HepG2 (cell line): ENCODE results near the gene KRTAP9-7. TPM values are rescaled to one million over a fixed set of nuclear protein-coding genes. Genes with fewer than 3 reads are reported as not detected.

Source experiments
- ATAC-seq: fragments of 200-7000 bp; cut with Tn5 transposase; 3 replicates; pipeline ENCODE4 v1.9.1; 2020; ENCODE audit warnings: mild to moderate bottlenecking, moderate library complexity
- BruUV-seq: library from RNA; stranded (reverse); fragments of 400-500 nt; replicated peaks from 2 replicates; lab custom pipeline; 2021; lab: Mats Ljungman, UMichigan
- CTCF ChIA-PET: fragments of 300-600 bp; formaldehyde crosslinking; extraction: SDS; loops from one replicate; lab custom pipeline; 2021; ENCODE audit warnings: low total read pairs, inconsistent platforms, low intra/inter-chr PET ratio; lab: Yijun Ruan, JAX
- POLR2A ChIA-PET: fragments of 350-600 bp; sonication (Branson Sonifier 250); formaldehyde crosslinking; loops from one replicate; lab custom pipeline; 2020; ENCODE audit warnings: antibody characterized with exemption, inconsistent platforms; lab: Yijun Ruan, JAX
- DNase-seq: peaks from one replicate; pipeline ENCODE4 v3.0.0-alpha.2; 2015; ENCODE audit warnings: low spot score
- FAIRE-seq: peaks from 3 replicates; lab custom pipeline; 2011; peaks lifted over from hg19 to GRCh38; lab: Jason Lieb, UNC
- H2AFZ ChIP-seq: one replicate; pipeline ENCODE4 v1.6.1; 2011; ENCODE audit warnings: low read length, inconsistent platforms
- H3K27ac ChIP-seq: fragments of 300-600 bp; 3 replicates; pipeline ENCODE4 v1.8.0; 2011; ENCODE audit warnings: mixed run types, mild to moderate bottlenecking, mixed read lengths, low read length, inconsistent platforms; ENCODE audit not compliant: insufficient read depth; ENCODE audit errors: extremely low read length
- H3K27me3 ChIP-seq, 2 experiments: fragments of 200-600 bp in 1 of 2; 2 replicates in 1 of 2; 3 replicates in 1 of 2; pipeline versions ENCODE4 v1.6.0 to v1.8.0; 2011; ENCODE audit warnings: low read length in 2 of 2, mild to moderate bottlenecking in 2 of 2, moderate library complexity in 2 of 2, inconsistent platforms in 1 of 2; ENCODE audit not compliant: insufficient read depth in 2 of 2, control insufficient read depth in 1 of 2
- H3K36me3 ChIP-seq, 2 experiments: fragments of 200-600 bp in 1 of 2; replicated peaks in 1 of 2; 2 replicates in 1 of 2; 3 replicates in 1 of 2; pipeline versions ENCODE4 v1.5.1 to v1.8.0; 2011; ENCODE audit warnings: low read length in 2 of 2, inconsistent platforms in 1 of 2; ENCODE audit not compliant: insufficient read depth in 2 of 2, control insufficient read depth in 1 of 2
- H3K4me1 ChIP-seq: 2 replicates; pipeline ENCODE4 v1.5.1; 2012; ENCODE audit warnings: low read length, inconsistent platforms; ENCODE audit not compliant: insufficient read depth
- H3K4me2 ChIP-seq: 2 replicates; pipeline ENCODE4 v1.6.0; 2011; ENCODE audit warnings: low read depth, low read length, inconsistent platforms
- H3K4me3 ChIP-seq, 3 experiments: fragments of 200-600 bp in 1 of 3; sonication (generic), shearing (Covaris generic) in 1 of 3; replicated peaks in 1 of 3; 2 replicates each; pipeline ENCODE4 v1.5.1; 2011 to 2016; ENCODE audit warnings: low read length in 3 of 3, inconsistent platforms in 2 of 3, low read depth in 2 of 3, mild to moderate bottlenecking in 2 of 3, control low read depth in 1 of 3, mixed read lengths in 1 of 3; ENCODE audit not compliant: insufficient read depth in 1 of 3
- H3K79me2 ChIP-seq: one replicate; pipeline ENCODE4 v1.6.1; 2011; ENCODE audit warnings: low read length, inconsistent platforms; ENCODE audit not compliant: insufficient read depth
- H3K9ac ChIP-seq: 2 replicates; pipeline ENCODE4 v1.6.0; 2011; ENCODE audit warnings: mild to moderate bottlenecking, low read depth, low read length, inconsistent platforms; ENCODE audit not compliant: insufficient read depth
- H3K9me3 ChIP-seq: 2 replicates; pipeline ENCODE4 v1.5.1; 2012; ENCODE audit warnings: mild to moderate bottlenecking, low read length
- H4K20me1 ChIP-seq: 2 replicates; pipeline ENCODE4 v1.6.0; 2011; ENCODE audit warnings: inconsistent platforms, mild to moderate bottlenecking, low read length, moderate library complexity; ENCODE audit not compliant: insufficient read depth
- ARID3A ChIP-seq: IDR thresholded peaks from 2 replicates; pipeline ENCODE4 v1.6.1; 2012; ENCODE audit warnings: low read depth, low read length, improper control_type of control experiment
- ATF3 ChIP-seq: sonication (generic); formaldehyde crosslinking; IDR thresholded peaks from 2 replicates; pipeline ENCODE4 v1.4.0; 2020; ENCODE audit warnings: missing genetic modification reagents
- CEBPG ChIP-seq: IDR thresholded peaks from 2 replicates; pipeline ENCODE4 v1.6.1; 2016
- CTCF ChIP-seq: sonication (generic); formaldehyde crosslinking; IDR thresholded peaks from 2 replicates; pipeline ENCODE4 v1.5.0; 2020; ENCODE audit warnings: mild to moderate bottlenecking, missing genetic modification reagents, moderate library complexity
- GMEB2 ChIP-seq: IDR thresholded peaks from 2 replicates; pipeline ENCODE4 v1.6.1; 2016; ENCODE audit warnings: missing biosample characterization, missing genetic modification reagents, low read depth
- HDAC1 ChIP-seq: sonication (generic); formaldehyde crosslinking; IDR thresholded peaks from 2 replicates; pipeline ENCODE4 v1.5.1; 2020; ENCODE audit warnings: mild to moderate bottlenecking, missing genetic modification reagents
- MED8 ChIP-seq: sonication (generic); formaldehyde crosslinking; IDR thresholded peaks from 2 replicates; pipeline ENCODE4 v1.8.1; 2023; ENCODE audit warnings: mild to moderate bottlenecking, missing genetic modification reagents; ENCODE audit not compliant: insufficient replicate concordance
- NCOA2 ChIP-seq: sonication (generic); formaldehyde crosslinking; IDR thresholded peaks from 2 replicates; pipeline ENCODE4 v1.8.0; 2022; ENCODE audit warnings: inconsistent platforms
- NONO ChIP-seq, 2 experiments: fragments of 450-650 bp in 1 of 2; sonication (generic) in 1 of 2; formaldehyde crosslinking in 1 of 2; IDR thresholded peaks in 1 of 2; conservative IDR thresholded peaks in 1 of 2; 2 replicates each; pipeline versions ENCODE4 v1.6.1 to v1.8.0; 2017 to 2022; ENCODE audit warnings: mild to moderate bottlenecking in 1 of 2, missing genetic modification reagents in 1 of 2, moderate library complexity in 1 of 2
- PLSCR1 ChIP-seq: sonication (generic); formaldehyde crosslinking; IDR thresholded peaks from 2 replicates; pipeline ENCODE4 v1.5.0; 2020; ENCODE audit warnings: missing genetic modification reagents, mild to moderate bottlenecking, borderline replicate concordance
- RAD21 ChIP-seq: fragments of 450-650 bp; formaldehyde crosslinking; IDR thresholded peaks from 2 replicates; pipeline ENCODE4 v1.5.0; 2020; ENCODE audit warnings: mild to moderate bottlenecking
- SMAD3 ChIP-seq: sonication (generic); formaldehyde crosslinking; IDR thresholded peaks from 2 replicates; pipeline ENCODE4 v1.4.0; 2020; ENCODE audit warnings: missing genetic modification reagents
- ZNF773 ChIP-seq: sonication (generic); formaldehyde crosslinking; IDR thresholded peaks from 2 replicates; pipeline ENCODE4 v1.4.0; 2020; ENCODE audit warnings: missing genetic modification reagents, borderline replicate concordance
- ZNF781 ChIP-seq: sonication (generic); formaldehyde crosslinking; IDR thresholded peaks from 2 replicates; pipeline ENCODE4 v1.5.1; 2020; ENCODE audit warnings: borderline replicate concordance, mild to moderate bottlenecking, missing genetic modification reagents; ENCODE audit errors: not compliant biosample characterization
- WGBS: methylation state at CpG from one replicate; pipeline ENCODE4 v1.1.6; 2017; ENCODE audit warnings: low lambda C conversion rate; 5-methylcytosine and 5-hydroxymethylcytosine counted together
- in situ Hi-C: cut with HindIII; loops from 2 replicates; pipeline ENCODE4 v1.10.0; 2017; ENCODE audit warnings: low pct_unique_long_range_greater_than_20kb; ENCODE audit not compliant: extremely low pct_ligation_motif_present
- intact Hi-C: fragments of 100-400 bp; cut with micrococcal nuclease; formaldehyde crosslinking; loops from one replicate; pipeline ENCODE4 v1.10.0; 2022; ENCODE audit not compliant: unreplicated experiment
- polyA plus RNA-seq, 8 experiments: library from polyadenylated mRNA; depleted of rRNA in 3 of 8; stranded (reverse) in 7 of 8; unstranded in 1 of 8; fragments of >200 nt; fragmentation: Illumina TruSeq in 4 of 8; extraction: Trizol in 4 of 8; gene quantifications; 2 replicates each; pipeline versions ENCODE4 v1.2.1 to v1.2.3, GENCODE V29; 2011 to 2016; ENCODE audit warnings: low read depth in 4 of 8, missing spikeins in 1 of 8, mixed read lengths in 1 of 8; ENCODE audit not compliant: insufficient read depth in 1 of 8
- total RNA-seq, 5 experiments: library from RNA; depleted of rRNA; stranded (reverse); fragments of >200 nt; fragmentation: Illumina TruSeq; extraction: Trizol; gene quantifications; 2 replicates each; pipeline ENCODE4 v1.2.3, GENCODE V29; 2016; ENCODE audit warnings: low read depth in 1 of 5

Gene KRTAP9-7
- total and polyA plus RNA-seq, 2 of the 13 experiments (the other 11 are each of a cell fraction or from before 2014, with no cell fraction given) = not detected

GRCh38 chr17:41322094-41322902 lies 46.8 kb downstream of the KRTAP9-7 start:
- H3K4me2 ChIP-seq = no peak overlapping the region
- 18% methylated on average over 5 of the region's 5 CpGs for WGBS
- DNase-seq = peak; percentile 38
- no peak overlapping the region for H3K9ac ChIP-seq
- H3K4me3 ChIP-seq = no peak overlapping the region
- H3K4me1 ChIP-seq = no peaks in the 10 kb centered on the region
- H4K20me1 ChIP-seq = no peaks in the 10 kb centered on the region
- POLR2A ChIA-PET = no interaction called here
- peak; percentile 54; the same call in 2 of the 3 replicates for ATAC-seq
- H2AFZ ChIP-seq = no peak overlapping the region
- FAIRE-seq = peak; percentile 85
- H3K79me2 ChIP-seq = no peaks in the 10 kb centered on the region
- intact Hi-C loops (loop anchor here (1.0 to 5.0 kb wide), 2 partner anchors 413 to 465 kb away; no protein-coding TSS in a partner anchor), in situ Hi-C loops (loop anchor here (5.0 kb wide), 2 partner anchors 415 to 465 kb away; no protein-coding TSS in a partner anchor)
- H3K36me3 ChIP-seq = no peaks in the 10 kb centered on the region
- peaks cover 0 to 5% of the 10 kb centered on the region in 2 experiments; a peak in 1 of 5 replicates for H3K27me3 ChIP-seq
- BruUV-seq = no TSS peak
- no peak overlapping the region for H3K27ac ChIP-seq
- peaks cover 10% of the 10 kb centered on the region; the same call in 1 of the 2 replicates for H3K9me3 ChIP-seq
- CTCF ChIA-PET = interaction anchor here (0.6 to 2.4 kb wide), 3 partner anchors 413 to 519 kb away, joined by 3 to 16 read pairs (median 4); no protein-coding TSS in a partner anchor
- TF ChIP-seq SMAD3 (CRISPR knock-in tag) = 0 out of 2 replicates have a peak, but pooled peaks have one; percentile 13
- TF ChIP-seq CTCF (CRISPR knock-in tag) = peak; percentile 71
- no peak for TF ChIP-seq ATF3 (CRISPR knock-in tag)
- no peak for TF ChIP-seq GMEB2 (CRISPR knock-in tag)
- no peak for TF ChIP-seq ZNF773
- TF ChIP-seq ZNF781 (CRISPR knock-in tag) = no peak
- peak; percentile 33; the same call in 1 of the 2 replicates for TF ChIP-seq CEBPG (CRISPR knock-in tag)
- TF ChIP-seq NONO (IDR thresholded peaks at IDR 0.05) = no peak
- no peak for TF ChIP-seq NONO (CRISPR knock-in tag; conservative IDR thresholded peaks at IDR 0.05)
- no peak for TF ChIP-seq NCOA2 (CRISPR knock-in tag)
- peak; percentile 52; the same call in 1 of the 2 replicates for TF ChIP-seq ARID3A
- TF ChIP-seq MED8 (CRISPR knock-in tag) = no peak
- TF ChIP-seq PLSCR1 = no peak
- no peak for TF ChIP-seq HDAC1 (CRISPR knock-in tag)
- TF ChIP-seq RAD21 (CRISPR knock-in tag) = 0 out of 2 replicates have a peak, but pooled peaks have one; percentile 35
